Activated CD8-positive, alpha-beta memory T cell treated with anti-CD3 and anti-CD28 coated beads, Interleukin-2, amount 50 U/mL, for 1 hour (primary cell): ENCODE data around the gene SLK.

Experiments used
- DNase-seq: peaks from one replicate; pipeline ENCODE4 v3.0.0-alpha.2; 2020; ENCODE audit errors: extremely low read depth

SLK gene

GRCh38 chr10:103941801-103942200, 25.1 kb upstream of the SLK start:
- no peak for DNase-seq

DNA sequence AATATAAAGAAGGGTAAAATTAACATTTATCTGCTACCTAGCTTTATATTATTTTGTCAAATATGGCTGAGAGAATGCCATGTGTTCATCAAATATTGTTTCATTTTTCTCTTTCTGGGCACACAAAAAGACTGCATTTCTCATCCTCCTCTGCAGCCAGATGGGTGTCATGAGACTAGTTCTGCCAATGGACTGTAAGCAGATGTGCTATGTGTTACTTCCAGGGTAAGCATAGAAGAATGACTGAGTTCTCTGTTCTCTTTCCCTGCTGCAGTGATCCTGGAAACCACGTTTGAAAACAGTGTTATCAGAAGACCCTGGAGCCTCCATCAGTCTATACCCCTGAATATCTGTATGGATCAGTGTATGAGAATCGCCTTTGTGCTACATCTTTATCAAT, 24.1 kb upstream of the SLK start:
- DNase-seq = no peak

GRCh38 chr10:103947799-103948516, 19.0 kb upstream of the SLK start:
- DNase-seq = no peak

DNA sequence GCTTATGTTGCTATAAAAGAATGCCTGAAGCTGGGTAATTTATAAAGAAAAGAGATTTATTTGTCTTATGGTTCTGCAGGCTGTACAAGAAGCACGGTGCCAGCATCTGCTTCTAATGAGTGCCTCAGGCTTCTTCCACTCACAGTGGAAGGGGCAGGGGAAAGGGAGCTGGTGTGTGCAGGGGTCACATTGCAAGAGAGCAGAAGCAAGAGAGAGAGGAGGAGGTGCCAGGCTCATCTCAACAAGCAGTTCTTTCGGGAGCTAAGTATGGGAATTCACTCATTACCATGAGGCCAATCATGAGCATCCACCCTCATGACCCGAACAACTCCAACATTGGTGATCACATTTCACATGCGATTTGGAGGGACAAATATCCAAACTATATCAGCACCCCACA, 17.2 kb upstream of the SLK start:
- no peak for DNase-seq

DNA sequence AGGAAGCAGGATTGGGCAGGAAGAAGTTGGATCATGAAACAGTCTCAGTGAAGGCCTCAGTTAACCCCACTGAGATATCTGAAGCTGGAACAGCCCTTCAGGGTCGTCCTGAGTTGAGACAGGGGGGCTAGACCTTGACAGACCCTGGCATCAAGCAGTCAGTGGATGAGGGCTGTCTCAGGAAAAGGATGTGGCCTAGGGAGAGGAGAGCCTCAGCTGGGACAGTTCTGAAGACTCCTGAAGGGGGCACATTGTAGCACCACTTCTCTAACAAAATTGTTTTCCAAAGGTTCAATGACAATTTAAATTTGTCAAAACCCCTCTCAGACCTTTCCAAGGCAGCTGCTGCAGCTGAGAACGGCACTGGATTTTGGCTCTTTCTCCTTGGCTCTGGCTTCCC, 15.8 kb upstream of the SLK start:
- DNase-seq = no peak

DNA sequence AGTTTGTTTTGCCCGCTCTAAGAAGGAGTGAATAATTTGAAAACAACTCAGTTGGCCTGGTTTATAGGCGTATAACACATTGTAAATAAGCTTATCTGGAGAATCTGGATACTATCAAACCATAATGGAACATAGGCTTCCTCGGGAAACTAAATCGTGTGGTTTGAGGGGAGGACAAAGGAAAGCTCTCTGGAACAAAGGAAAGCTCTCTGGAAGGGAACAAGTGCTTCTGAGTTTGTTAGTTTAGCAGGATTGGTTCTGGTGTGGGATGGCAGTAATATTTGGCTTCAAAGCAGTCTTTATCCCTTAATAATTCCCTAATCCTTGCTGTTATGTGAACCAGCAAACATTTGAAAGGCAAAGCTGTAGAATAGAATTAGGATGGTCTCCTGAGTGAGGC, 15.0 kb upstream of the SLK start:
- DNase-seq = no peak

GRCh38 chr10:103954543-103954942, 12.4 kb upstream of the SLK start:
- no peak for DNase-seq

DNA sequence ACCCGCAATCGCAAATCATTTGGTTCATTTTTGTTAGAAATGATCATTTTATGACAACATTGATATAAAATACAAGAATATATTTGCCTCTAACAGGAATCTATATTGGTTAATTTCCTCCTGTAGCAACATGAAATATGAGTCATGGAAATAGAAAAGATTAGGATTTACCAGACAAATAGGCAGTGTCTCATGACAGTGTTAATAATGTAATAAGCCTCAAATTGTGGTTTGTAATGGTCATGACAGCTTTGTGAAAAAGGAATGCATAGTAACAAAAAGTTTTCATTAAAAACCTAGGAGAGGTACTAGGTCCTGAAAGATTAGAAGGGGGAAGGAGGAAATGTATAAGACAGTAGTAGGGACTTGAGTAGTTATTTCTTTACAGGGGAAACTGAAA, 7.9 kb upstream of the SLK start:
- DNase-seq = no peak

GRCh38 chr10:103960103-103960502, 6.8 kb upstream of the SLK start:
- no peak for DNase-seq

- DNase-seq = no peak
Observed at GRCh38 chr10:103967448-103968071, 620 bp downstream of the SLK start.

DNA sequence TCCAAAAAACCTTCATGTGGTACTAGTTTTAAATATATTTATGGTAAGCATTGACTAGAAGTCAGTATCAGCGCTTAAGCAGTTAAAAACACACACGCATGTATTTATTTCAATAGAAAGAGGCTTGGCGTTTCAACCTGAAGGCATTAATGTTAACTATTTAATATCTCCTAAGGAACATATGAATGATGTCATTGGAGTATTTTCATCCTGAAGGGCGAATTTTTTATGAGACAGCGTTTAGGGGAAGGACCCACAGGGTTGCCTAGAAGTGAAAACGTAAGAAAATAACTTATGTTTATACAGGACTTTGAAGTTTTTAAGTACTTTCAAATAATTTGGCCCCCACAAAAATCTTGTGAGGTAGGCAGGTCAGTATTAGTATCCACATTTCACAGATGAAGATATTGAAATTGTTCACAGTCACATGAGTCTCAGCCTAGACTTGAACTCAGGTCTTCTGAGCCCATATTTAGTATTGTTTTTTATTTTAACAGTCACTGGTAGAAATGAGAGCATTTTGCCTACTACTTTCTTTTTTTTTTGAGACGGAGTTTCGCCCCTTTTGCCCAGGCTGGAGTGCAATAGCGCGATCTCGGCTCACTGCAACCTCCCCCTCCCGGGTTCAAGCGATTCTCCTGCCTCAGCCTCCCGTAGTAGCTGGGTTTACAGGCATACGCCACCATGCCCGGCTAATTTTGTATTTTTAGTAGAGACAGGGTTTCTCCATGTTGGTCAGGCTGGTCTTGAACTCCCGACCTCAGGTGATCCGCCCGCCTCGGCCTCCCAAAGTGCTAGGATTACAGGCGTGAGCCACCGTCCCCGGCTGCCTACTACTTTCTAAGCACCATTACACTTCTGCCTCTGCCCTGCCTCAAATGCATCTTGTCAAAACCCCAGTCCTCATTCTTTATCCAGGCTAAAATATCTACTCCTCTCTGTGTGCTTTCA, 1.8 kb downstream of the SLK start:
- no peak for DNase-seq

- no peak for DNase-seq
Observed at GRCh38 chr10:103969436-103969835, 2.5 kb downstream of the SLK start.

DNA sequence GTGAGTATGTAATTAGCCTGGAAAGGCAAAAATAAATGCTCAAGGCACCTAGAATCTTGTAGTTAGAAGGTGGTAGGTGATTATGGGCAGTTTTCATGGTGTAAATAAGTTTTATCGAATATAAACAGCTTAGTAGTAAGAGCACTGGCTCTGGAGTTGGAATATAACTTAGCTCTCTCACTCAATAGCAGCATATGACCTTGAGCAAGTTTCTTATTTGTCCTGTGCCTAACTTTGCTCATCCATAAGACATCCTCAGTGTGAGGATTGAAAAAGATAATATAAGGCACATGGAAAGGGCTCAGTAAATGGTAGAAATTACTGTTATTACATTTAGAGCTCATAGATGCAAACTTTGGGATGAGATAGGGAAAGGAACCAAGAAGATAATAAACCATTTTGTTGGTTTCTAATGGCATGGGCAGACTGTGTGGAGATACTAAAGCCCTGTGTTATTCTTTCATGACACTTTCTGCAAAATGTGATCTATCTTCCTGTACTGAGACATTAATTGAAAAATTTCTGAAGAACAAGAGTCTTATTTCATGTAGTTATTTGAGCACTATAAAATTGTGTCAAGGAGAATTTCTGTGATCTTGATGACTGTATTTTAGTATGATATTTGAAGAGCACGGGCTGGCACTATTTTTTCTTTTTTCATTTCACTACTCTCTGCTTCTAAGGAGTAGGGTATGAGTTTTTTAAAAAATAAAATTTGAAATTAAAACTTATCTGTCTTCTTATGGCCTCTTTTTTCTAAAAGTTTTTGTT, 3.1 kb downstream of the SLK start:
- DNase-seq = no peak

- DNase-seq = no peak
Observed at GRCh38 chr10:103975169-103975568, 8.2 kb downstream of the SLK start.

DNA sequence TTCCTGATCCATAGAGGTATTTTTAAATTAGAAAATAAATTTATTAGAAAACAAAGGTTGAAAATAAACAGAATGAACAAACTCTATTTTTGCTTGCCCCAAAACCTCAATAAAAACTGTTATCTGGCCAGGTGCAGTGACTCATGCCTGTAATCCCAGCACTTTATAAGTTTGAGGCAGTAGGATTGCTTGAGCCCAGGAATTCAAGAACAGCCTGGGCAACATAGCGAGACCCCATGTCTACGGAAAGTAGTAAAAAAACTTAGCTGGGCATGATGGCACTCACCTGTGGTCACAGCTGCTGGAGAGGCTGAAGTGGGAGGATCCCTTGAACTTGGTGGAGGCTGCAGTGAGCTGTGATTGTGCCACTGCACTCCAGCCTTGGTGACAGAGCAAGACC, 10.3 kb downstream of the SLK start:
- DNase-seq = no peak

DNA sequence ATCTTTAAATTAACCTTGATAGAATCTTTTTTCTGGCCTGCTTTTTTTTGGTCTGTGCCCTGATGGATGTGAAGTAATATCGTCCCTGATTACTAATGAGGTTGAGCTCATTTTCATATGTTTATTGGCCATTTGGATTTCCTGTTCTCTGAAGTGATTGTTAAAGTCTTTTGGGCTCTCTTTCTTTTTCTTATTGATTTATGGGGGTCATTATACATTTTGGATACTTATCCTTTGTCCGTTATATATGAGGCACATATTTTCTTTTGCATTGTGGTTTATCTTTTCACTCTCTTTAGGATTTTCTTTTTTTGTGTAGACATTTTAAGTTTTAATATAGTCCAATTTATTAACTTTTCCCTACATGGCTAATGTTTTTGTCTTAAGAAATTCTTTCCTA, 12.6 kb downstream of the SLK start:
- no peak for DNase-seq

DNA sequence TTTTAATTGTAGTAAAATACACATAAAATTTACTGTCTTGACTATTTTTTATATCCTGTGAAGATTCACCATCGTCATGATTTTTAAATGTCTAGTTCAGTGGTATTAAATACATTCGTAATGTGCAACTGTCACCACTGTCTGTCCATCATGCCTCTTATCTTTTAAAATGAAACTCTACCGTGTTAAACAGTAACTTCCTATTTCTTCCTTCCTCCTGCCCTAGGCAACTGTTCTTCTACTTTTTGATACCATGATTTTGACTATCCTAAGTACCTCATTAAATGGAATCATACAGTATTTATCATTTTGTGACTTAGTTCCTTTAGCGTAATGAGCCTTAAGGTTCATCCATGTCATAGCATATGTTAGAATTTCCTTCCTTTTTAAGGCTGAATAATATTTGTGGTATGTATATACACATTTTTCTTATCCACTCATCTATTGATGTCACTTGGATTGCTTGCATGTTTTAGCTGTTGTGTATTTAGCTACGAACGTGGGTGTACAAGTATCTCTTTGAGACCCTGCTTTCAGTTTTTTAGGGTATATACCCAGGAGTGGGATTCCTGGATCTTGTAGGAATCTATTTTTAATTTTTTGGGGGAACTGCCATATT, 13.5 kb downstream of the SLK start:
- DNase-seq = no peak

DNA sequence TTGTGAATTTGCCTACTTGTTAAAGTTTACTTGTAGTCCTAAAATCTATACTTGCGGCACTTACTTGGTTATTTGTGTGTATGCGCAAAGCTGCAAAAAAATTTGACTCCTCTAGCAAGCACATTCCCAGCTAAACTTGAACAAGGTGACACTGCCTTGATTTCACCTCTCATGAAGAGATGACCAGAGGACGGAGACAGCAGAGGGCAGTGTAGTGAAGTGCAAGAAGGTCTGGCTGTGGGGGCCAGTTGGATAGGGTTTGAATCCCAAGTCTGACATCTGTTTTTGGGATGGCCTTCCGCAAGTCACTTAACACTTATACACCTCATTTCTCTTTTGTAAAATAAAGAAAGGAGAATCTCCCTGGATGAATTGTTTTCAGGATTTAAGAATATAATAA, 15.7 kb downstream of the SLK start:
- DNase-seq = no peak

- DNase-seq = no peak
Observed at GRCh38 chr10:103983367-103983911, 16.5 kb downstream of the SLK start.

DNA sequence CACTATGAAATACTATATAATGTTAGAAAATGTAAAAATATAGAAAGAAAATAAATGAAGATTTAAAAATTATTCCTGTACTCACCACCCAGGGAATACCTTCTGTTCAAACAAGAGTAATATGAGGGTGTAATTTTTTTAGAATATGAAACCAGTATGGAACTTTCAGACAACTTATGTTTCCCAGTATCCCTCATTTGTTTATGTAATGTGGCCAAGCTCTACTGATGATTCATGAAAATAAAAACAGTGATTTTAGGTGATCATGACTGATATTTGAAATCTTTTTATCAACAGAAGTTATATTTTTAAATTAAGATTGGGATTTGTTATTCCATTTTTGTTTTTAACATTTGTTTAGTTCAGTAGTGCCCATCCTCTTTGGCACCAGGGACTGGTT, 18.8 kb downstream of the SLK start:
- no peak for DNase-seq

DNA sequence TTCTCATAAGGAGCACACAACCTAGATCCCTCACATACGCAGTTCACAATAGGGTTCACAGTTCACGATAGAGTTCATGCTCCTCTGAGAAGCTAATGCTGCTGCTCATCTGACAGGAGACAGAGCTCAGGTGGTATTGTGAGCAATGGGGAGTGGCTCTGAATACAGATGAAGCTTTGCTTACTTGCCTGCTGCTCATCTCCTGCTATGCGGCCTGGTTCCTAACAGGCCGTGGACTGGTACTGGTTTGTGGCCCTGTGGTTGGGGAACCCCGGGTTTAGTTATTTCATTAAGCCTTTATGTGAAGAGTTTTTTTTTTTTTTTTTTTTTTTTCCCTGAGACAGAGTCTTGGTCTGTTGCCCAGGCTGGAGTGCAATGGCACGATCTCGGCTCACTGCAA, 19.4 kb downstream of the SLK start:
- no peak for DNase-seq
